Effector CD8-positive, alpha-beta T cell (primary cell): ENCODE data around the gene PSORS1C1.
"Not testable (repeated sequence)": the region's sequence is repeated elsewhere in the genome, so short reads cannot be mapped to it uniquely, and the experiment has no call there.

Source experiments
- DNase-seq: peaks from one replicate; lab custom pipeline; 2025; lab: John Stamatoyannopoulos, UW
- total RNA-seq, 4 experiments: gene quantifications; one replicate each; lab custom pipeline; 2026; lab: John Stamatoyannopoulos, UW

Gene PSORS1C1
- 0 to 0.35 (median 0.10) reads per million in 4 experiments for total RNA-seq

GRCh38 chr6:31114541-31114878 lies at the start of gene PSORS1C1:
Gene PSORS1C1 (plus strand): TSS chr6:31114800. CDS start chr6:31129633, 14,833 bp downstream.
- no peak for DNase-seq

DNA sequence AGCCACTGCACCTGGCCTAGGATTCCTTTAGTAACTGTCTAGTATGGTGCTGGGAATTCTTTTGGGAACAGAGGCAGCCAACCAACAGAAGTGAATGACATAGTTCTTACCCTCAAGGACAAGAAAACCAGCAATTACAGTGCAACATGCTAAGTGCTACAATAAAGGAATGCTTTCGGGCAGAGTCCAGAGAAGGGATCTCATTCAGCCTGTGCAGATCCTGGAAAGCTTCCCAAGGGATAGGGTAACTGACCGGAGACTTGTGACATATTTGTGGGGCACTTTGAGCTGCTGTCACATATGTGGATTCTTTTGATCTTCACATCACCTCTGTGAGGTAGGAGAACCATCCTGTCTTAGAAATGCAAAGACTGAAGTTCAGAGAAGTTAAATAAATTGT lies 49.0 kb upstream of the PSORS1C1 start:
- no peak for DNase-seq

DNA sequence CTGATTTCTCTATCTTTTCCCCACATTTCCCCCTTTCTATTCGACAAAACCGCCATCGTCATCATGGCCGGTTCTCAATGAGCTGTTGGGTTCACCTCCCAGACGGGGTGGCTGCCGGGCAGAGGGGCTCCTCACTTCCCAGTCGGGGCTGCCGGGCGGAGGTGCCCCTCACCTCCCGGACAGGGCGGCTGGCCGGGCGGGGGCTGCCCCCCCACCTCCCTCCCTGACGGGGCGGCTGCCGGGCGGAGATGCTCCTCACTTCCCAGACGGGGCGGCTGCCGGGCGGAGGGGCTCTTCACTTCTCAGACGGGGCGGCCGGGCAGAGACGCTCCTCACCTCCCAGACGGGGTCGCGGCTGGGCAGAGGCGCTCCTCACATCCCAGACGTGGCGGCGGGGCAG lies 47.6 kb upstream of the PSORS1C1 start:
- DNase-seq = not testable (repeated sequence)

DNA sequence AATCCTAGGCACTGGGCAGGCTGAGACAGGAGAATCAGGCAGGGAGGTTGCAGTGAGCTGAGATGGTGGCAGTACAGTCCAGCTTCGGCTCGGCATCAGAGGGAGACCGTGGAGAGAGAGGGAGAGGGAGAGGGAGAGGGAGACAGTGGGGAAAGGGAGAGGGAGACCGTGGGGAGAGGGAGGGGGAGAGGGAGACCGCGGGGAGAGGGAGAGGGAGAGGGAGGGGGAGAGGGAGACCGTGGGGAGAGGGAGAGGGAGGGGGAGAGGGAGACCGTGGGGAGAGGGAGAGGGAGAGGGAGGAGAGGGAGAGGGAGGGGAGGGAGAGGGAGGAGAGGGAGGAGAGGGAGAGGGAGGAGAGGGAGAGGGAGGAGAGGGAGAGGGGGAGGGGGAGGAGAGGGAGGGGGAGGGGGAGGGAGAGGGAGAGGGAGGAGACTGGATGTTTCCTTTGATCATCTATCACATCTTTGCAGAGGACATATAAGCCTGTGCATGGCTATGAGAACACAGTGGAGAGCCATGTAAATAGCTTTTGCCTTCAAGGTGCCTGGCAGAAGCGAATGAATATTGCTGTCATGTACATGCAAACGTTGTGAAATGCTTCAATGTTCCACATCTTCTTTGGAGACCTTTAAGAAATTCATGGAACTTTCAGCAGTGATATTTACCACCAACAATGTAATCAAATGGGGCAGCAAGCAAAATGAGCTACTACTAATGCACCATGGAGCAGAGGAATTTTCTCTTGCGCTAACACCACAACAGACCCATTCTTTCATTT lies 46.5 kb upstream of the PSORS1C1 start:
- not testable (repeated sequence) for DNase-seq

DNA sequence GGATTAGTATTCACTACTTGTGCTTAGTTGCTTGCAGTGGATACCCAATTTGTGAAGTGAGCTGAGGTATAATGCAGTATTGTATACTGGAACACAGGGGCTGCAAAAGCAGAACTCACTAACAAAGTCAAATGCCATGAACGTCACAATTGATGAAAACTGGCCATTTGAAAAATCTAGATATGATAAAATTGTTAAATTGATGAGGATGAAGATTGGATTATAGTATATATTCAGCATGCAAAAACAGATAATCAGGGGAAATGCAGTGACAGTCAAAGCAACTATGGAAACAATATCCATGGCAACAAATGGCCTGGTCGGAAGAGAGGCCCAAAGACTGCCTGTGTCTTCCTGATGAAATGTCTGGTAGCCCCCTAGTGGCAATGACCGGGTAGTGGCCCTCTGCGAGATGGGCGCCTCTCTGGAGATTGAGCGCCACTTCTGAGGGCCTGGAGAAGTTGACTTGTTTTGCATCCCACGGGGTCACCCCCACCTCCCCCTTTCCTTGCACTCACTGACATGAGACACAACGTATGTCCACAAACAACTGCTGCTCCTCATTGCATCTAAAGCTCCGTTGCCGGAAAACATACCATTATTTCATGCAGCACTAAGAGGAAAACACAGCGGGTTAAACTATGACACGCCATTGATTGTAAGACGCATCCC lies 45.8 kb upstream of the PSORS1C1 start:
- peak; percentile 58 for DNase-seq

- DNase-seq = no peak
These were observed 43.8 kb upstream of the PSORS1C1 start for GRCh38 chr6:31070711-31071197.

- DNase-seq = no peak
These were observed 40.2 kb upstream of the PSORS1C1 start for GRCh38 chr6:31074401-31074800.

DNA sequence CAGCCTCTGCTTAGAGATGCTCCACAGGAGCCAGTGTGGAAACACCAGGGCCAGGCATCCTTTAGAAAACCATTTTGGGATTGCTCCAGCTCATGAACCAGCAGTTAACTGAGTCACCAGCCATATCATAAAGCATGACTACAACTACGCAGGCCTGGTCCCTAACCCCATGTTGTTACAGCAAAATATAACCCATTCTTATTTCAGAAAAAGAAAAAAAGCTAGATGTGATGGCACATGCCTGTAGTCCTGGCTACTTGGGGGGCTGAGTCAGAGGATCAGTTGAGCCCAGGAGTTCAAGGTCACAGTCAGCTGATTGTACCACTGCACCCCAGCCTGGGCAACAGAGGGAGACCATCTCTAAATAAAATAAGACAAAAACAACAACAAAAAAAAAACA lies 39.1 kb upstream of the PSORS1C1 start:
- no peak for DNase-seq

DNA sequence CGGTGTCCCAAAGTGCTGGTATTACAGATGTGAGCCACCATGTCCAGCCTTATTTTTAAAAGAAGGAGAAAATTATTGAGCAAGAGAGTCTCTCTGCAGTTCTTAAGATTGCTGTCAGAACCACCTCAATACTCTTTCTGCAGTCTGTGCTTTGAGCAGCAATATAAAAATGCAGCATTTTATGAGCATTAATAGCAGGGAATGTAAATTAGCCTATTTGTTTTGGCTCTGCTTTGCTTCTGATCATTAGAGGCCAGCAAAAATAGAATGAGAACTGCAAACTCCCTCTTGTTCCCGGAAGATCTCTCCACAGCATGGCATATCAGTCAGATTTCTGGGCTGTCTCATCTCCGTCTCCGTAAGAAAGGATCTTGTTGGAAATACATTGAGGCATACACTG lies 38.0 kb upstream of the PSORS1C1 start:
- DNase-seq = no peak

DNA sequence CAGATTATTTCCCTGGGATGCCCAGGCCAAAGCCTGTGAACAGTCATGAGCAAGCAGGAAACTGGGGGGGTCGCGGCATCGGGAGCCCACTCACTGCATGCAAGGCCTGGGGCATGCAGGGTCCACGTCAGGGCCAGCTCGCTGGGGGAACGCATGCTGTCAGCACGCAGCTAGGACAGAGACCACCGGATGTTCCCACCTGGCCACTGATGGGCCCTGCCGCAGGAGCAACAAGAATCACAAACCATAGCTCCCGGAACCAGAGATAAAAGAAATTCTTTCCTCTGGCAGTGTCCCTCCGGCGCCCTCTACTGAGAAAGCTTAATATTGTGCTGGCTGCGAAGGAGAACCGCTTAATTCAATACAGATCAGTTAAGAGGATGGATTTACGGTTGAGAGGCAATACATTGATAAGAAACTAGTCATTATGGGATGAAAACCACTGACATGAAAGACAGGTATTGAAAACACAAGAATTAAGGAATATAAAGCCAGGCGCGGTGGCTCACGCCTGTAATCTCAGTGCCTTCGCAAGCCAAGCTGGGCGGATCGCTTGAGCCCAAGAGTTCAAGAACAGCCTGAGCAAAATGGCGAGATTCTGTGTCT lies 34.8 kb upstream of the PSORS1C1 start:
- DNase-seq = peak; percentile 50

DNA sequence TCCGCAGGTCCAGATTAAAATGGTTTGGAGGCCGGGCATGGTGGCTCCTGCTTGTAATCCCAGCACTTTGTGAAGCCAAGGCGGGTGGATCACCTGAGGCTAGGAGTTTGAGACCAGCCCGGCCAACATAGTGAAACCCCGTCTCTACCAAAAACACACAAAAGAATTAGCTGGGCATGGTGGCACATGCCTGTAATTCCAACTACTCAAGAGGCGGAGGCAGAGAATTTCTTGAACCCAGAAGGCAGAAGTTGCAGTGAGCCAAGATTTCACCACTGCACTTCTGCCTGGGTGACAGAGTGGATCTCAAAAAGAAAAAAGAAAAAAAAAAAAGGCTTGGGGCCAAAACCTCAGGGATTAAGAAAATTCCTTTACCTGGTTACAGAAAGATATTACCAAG lies 32.7 kb upstream of the PSORS1C1 start:
- no peak for DNase-seq

DNA sequence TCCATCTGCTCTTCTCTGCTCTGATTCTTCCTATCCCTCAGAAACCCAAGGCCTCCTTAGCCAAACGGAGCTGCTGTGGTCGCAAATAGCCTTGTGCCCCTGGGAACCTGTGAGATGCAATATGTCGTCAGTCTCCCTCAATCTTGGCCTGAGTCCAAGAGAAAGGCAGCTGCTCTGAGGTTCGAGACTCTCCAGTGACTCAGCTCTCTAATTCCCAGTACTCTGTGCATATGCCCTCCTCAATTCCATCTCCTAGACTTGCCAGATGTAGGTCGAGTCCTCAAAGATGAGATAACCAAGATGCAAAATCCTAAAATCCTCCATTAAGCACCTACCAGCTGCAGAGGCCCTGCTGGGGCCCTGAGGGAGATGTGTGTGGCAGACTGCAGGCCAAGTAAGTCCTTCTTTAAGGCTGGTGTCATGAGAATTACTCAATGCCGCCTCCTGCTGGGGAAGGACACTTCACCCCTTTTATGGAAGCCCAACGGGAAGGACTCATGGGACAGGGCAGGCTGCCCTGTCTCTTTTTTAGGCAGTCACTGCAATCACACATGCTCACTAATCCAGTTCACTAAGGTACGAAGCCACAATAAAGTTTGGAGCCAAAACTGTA lies 30.8 kb upstream of the PSORS1C1 start:
- no peak for DNase-seq

- no peak for DNase-seq
These were observed 27.7 kb upstream of the PSORS1C1 start for GRCh38 chr6:31086788-31087440.

DNA sequence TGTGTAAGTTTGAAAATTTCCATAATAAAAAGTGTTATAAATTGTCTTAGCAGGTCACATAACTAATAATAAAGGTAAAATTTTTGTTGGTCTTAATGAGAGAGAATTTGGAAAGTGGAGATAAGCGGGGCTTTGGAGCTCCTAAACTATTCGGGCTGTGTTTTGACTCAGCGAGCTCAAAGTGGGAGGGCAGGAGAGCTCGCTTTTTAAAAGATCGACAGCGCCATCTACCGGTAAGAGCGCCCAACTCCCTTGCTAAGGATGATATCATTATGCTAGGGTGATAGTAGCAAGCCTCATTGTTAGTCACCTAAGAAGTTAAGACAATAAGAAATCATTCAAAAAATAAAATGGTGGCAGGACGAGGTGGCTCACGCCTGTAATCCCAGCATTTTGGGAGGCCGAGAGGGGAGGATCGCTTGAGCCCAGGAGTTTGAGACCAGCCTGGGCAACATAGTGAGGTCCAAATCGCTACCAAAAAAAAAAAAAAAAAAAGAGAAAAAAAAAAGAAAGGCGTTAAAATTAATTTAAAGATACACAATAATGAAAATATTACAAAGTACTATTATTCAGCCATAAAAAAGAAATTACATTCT lies 27.0 kb upstream of the PSORS1C1 start:
- DNase-seq = peak; percentile 82

DNA sequence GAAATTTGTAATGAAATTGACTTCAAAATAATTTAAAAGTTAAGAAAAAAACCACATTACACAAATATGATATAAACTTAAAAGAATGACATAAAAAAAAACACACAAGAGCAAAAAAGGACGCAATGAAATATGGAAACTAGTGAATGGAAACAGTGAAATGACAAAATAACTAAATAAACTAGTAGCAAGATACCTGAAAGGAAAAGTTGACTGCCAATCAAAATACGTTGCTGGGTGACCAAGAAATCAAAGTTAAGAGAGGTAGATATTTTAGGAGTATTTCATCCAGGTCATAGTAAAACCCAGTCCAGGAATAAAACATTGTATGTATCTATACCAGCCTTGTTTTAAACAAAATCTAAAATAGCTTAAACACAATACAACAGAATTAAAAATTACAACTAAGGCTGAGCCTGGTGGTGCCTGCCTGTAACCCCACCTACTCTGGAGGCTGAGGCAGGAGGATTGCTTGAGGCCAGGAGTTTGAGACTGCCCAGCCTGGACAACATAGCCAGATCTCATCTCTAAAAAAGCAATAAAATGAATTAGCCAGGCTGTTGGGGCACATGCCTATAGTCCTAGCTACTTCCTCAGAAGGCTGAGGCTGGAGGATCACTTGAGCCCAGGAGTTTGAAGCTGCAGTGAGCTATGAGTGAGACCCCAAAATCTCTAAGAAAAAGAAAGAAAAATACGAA lies 24.2 kb upstream of the PSORS1C1 start:
- DNase-seq = no peak

GRCh38 chr6:31090973-31091364 lies 23.6 kb upstream of the PSORS1C1 start:
- no peak for DNase-seq

GRCh38 chr6:31091680-31092079 lies 22.9 kb upstream of the PSORS1C1 start:
- DNase-seq = no peak

DNA sequence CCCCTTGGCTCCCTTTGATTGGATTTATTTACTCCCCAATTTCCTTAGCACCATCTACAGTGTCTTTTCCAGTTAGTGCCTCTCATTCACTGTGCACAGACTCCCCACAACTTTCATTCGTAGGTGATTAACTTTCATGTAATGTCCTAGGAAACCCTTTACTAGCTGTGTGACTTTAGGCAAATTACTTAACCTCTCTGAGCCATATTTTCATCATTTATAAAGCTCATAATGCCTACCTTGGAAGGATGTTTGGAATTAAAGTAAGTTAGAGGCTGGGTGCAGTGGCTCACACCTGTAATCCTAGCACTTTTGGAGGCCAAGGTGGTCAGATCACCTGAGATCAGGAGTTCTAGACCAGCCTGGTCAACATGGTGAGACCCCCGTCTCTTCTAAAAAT lies 22.4 kb upstream of the PSORS1C1 start:
- no peak for DNase-seq

DNA sequence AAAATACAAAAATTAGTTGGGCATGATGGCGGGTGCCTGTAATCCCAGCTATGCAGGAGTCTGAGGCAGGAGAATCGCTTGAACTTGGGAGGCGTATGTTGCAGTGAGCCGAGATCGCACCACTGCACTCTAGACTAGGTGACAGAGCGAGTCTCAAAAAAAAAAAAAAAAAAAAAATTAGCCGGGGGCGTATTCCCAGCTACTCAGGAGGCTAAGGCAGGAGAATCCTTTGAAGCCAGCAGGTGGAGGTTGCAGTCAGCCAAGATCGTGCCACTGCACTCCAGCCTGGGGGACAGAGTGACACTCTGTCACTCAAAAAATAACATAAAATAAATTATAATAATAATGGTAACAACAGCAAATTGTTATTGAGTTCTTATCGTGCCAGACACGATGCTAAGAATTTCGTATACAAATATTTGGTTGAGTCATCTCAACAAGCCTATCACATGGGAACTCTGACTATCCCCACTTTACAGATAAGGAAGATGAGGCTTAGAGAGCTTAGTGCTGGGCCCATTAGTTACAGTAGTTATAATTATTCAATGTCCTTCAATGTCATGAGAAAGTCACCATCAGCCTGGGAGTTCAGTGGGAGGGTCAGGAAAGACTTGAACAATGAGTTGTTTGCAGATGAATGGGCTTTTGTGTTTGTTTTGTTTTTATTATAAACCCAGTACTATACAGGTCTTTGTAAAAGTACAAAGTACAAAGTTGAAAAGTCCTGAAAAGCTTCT lies 21.7 kb upstream of the PSORS1C1 start:
- no peak for DNase-seq

GRCh38 chr6:31094389-31094881 lies 20.2 kb upstream of the PSORS1C1 start:
- no peak for DNase-seq
